Measurements from ENCODE around the gene RNH1.

Gene RNH1

GRCh38 chr11:502288-503178, 4.5 kb downstream of the RNH1 start:
- TF ChIP-seq CTCF (IDR thresholded peaks at IDR 0.05; ENCODE audit: low read depth, low read length) = no peak
- TF ChIP-seq MYC (IDR thresholded peaks at IDR 0.05; ENCODE audit: low read depth, low read length) = no peak
- no peak for TF ChIP-seq POLR2A (IDR thresholded peaks at IDR 0.05; ENCODE audit: extremely low read depth, insufficient read length)
- no peak for DNase-seq (ENCODE audit: low read depth)
- H3K4me3 ChIP-seq (ENCODE audit: low read depth, low read length) = peak overlapping the region; percentile 94

GRCh38 chr11:501683-502287, 5.3 kb downstream of the RNH1 start:
- no peak overlapping the region for H3K4me3 ChIP-seq (ENCODE audit: low read depth, low read length)
- no peak for DNase-seq (ENCODE audit: low read depth)
- TF ChIP-seq POLR2A (IDR thresholded peaks at IDR 0.05; ENCODE audit: extremely low read depth, insufficient read length) = no peak
- TF ChIP-seq, protein P1, sequence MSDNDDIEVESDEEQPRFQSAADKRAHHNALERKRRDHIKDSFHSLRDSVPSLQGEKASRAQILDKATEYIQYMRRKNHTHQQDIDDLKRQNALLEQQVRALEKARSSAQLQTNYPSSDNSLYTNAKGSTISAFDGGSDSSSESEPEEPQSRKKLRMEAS (IDR thresholded peaks at IDR 0.05; ENCODE audit: low read depth, low read length) = no peak
- no peak for TF ChIP-seq CTCF (IDR thresholded peaks at IDR 0.05; ENCODE audit: low read depth, low read length)
- TF ChIP-seq MYC (IDR thresholded peaks at IDR 0.05; ENCODE audit: low read depth, low read length) = no peak

GRCh38 chr11:501001-501682, 5.9 kb downstream of the RNH1 start:
- H3K4me3 ChIP-seq (ENCODE audit: low read depth, low read length) = no peak overlapping the region
- TF ChIP-seq POLR2A (IDR thresholded peaks at IDR 0.05; ENCODE audit: extremely low read depth, insufficient read length) (no peak), MYC (IDR thresholded peaks at IDR 0.05; ENCODE audit: low read depth, low read length) (no peak), CTCF (IDR thresholded peaks at IDR 0.05; ENCODE audit: low read depth, low read length) (no peak)
- TF ChIP-seq, protein P1 (IDR thresholded peaks at IDR 0.05; ENCODE audit: low read depth, low read length) = no peak
- no peak for DNase-seq (ENCODE audit: low read depth)

- no peak for TF ChIP-seq CTCF (IDR thresholded peaks at IDR 0.05; ENCODE audit: low read depth, low read length)
- TF ChIP-seq MYC (IDR thresholded peaks at IDR 0.05; ENCODE audit: low read depth, low read length) = no peak
- no peak for TF ChIP-seq POLR2A (IDR thresholded peaks at IDR 0.05; ENCODE audit: extremely low read depth, insufficient read length)
- TF ChIP-seq, protein P1 (IDR thresholded peaks at IDR 0.05; ENCODE audit: low read depth, low read length) = no peak
- H3K4me3 ChIP-seq (ENCODE audit: low read depth, low read length) = no peak overlapping the region
- no peak for DNase-seq (ENCODE audit: low read depth)
Measured at GRCh38 chr11:499201-500076, 7.6 kb downstream of the RNH1 start.
